ENCODE data around the gene TGFBI. TPM values are rescaled to one million over a fixed set of nuclear protein-coding genes. Genes with fewer than 3 reads are reported as not detected.

The TGFBI gene
- total RNA-seq, 2 experiments from 2014 or later, result not detected

DNA sequence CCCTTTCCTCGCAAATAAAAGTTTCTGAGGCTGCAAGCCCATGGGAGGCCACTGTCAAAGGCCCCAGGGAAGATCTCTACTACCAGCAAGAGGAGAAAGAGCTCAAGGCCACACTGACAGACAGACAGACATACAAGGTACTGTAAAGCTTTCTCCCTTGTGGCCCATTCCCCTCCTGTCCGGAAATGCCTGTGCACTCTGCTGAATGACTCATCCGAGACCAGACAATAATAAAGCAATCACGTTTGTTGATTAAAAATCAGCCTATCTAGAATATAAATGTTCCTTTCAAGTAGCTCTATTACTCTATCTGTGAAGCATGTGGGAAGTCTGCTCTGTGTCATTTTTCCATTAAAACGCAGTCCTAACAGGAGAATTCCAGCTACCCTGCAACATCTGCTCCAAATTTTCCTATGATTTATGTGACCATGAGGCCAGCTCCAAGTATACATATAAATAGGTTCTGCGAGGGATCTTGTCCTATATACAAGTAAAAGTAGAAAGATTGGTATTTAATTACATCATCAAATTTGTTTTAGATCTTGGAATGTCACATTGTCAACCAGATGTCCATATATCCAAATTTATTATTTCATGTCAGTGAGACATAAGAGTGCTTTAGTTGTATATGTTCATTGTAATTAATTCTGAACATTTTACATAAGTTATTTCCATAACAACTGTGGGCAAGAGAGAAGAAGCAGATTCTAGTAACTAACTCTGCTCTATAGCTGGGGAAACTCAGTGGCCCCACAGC, 34.7 kb upstream of the TGFBI start:
- CTCF ChIA-PET, result no interaction called here
- no peak for DNase-seq
- intact Hi-C loops (cut with micrococcal nuclease), result no loop called here
- Mint-ChIP-seq H3K27ac (no peak overlapping the region), H3K27me3 (ENCODE audit: low read depth) (peaks cover 10% of the 10 kb centered on the region), H3K36me3 (ENCODE audit: low read depth) (no peaks in the 10 kb centered on the region), H3K4me3 (no peak overlapping the region), H3K9me3 (no peaks in the 10 kb centered on the region), H3K4me1 (ENCODE audit: low read depth) (no peaks in the 10 kb centered on the region)

DNA sequence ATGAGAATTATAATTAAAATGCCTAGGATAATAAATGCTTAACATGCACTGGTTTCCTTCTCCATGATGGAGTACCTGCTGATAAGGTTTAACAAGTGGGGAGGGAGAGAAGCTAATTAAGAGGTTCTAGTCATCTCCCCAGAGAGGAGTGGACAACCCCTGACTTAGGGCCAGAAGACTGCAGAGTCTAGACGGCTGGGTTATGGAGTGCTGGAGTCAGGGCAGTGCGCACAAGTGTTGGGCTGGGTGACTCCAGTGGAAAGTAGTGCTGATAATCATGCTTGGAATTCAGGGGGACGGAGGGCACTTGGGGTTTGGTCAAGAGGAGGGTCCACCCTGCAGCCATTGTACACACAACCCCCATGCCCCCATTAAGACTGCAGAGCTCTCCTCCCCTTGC, 32.8 kb upstream of the TGFBI start:
- H3K36me3 Mint-ChIP-seq (ENCODE audit: low read depth), result no peaks in the 10 kb centered on the region
- intact Hi-C loops (cut with micrococcal nuclease), result no loop called here
- no peak overlapping the region for H3K4me3 Mint-ChIP-seq
- H3K9me3 Mint-ChIP-seq, result no peaks in the 10 kb centered on the region
- peaks cover 4% of the 10 kb centered on the region for H3K27me3 Mint-ChIP-seq (ENCODE audit: low read depth)
- no peaks in the 10 kb centered on the region for H3K4me1 Mint-ChIP-seq (ENCODE audit: low read depth)
- CTCF ChIA-PET, result no interaction called here
- H3K27ac Mint-ChIP-seq, result no peak overlapping the region
- DNase-seq, result no peak

DNA sequence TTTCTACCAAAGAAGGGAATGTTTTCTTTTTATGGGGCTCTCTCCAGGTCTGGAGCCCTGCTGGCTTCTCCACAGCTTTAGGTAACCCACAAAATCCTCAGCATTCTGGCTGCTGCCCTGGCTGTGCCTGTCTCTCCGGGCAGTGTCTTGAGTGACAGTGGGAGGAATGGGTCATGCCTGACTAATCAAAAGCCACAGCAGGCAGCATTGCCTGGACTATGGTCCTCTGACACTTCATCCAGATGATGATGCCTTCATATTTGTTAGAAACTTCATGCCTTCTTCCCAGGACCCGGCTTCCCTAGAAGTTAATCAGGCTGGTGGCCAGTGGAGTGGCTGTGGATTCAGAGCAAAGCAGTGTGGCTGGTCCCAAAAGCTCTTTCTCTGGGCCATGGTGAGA, 32.2 kb upstream of the TGFBI start:
- no peak overlapping the region for H3K27ac Mint-ChIP-seq
- H3K27me3 Mint-ChIP-seq (ENCODE audit: low read depth), result peaks cover 4% of the 10 kb centered on the region
- CTCF ChIA-PET, result no interaction called here
- no peak overlapping the region for H3K4me3 Mint-ChIP-seq
- intact Hi-C loops (cut with micrococcal nuclease), result no loop called here
- no peaks in the 10 kb centered on the region for H3K9me3 Mint-ChIP-seq
- no peaks in the 10 kb centered on the region for H3K36me3 Mint-ChIP-seq (ENCODE audit: low read depth)
- no peaks in the 10 kb centered on the region for H3K4me1 Mint-ChIP-seq (ENCODE audit: low read depth)
- DNase-seq, result no peak

DNA sequence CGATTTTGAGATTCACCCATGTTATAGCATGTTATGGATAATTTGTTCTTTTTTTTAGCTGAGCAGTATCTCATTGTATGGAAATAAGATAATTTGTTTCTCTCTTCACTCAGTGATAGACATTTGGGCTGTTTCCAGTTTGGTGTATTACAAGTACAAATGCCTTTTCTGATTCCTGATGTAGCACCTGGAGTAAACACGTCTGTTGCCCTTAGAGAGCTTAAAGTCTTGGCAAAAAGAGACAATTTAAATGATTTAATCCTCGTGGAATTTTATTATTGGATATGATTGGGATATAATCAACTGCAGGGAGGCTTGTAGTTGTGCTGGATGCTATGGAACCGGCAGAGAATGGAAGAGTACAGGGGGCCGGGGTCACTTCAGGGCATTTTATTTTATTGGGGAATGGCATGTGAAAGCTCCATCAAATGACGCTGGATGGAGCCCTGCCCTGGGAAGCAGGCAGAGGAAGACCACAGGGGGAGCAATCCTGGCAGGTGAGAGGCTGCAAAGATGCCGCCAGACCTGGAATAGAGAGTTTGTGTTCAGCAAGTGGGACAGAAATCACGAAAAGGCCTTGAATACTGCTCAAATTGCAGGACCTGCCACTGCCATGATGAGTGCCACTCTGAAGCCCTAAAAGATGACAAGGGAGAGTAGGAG, 31.0 kb upstream of the TGFBI start:
- intact Hi-C loops (cut with micrococcal nuclease), result no loop called here
- H3K4me1 Mint-ChIP-seq (ENCODE audit: low read depth), result no peaks in the 10 kb centered on the region
- no peak overlapping the region for H3K4me3 Mint-ChIP-seq
- no peak for DNase-seq
- CTCF ChIA-PET, result no interaction called here
- peaks cover 3% of the 10 kb centered on the region for H3K27me3 Mint-ChIP-seq (ENCODE audit: low read depth)
- H3K36me3 Mint-ChIP-seq (ENCODE audit: low read depth), result no peaks in the 10 kb centered on the region
- no peak overlapping the region for H3K27ac Mint-ChIP-seq
- no peaks in the 10 kb centered on the region for H3K9me3 Mint-ChIP-seq

DNA sequence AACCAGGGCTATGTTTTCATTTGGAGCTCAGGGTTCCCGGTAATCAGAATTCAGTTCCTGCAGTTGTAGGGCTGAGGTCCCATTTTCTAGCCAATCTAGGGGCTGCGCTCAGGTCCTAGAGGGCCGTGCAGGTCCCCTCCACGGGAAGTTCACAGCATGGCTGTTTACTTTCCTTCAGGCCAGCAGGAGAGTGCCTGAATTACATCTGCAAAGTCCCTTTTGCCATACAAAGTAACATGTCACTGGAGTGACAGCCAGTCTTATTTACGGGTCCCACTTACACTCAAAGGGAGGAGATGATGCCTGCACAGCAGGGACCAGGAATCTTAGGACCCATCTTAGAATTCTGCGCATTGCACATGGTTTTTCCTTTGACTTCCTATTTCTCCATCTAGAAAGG, 29.9 kb upstream of the TGFBI start:
- DNase-seq, result no peak
- Mint-ChIP-seq H3K27me3 (ENCODE audit: low read depth) (peaks cover 2% of the 10 kb centered on the region), H3K4me1 (ENCODE audit: low read depth) (no peaks in the 10 kb centered on the region), H3K4me3 (no peak overlapping the region), H3K9me3 (no peaks in the 10 kb centered on the region), H3K36me3 (ENCODE audit: low read depth) (no peaks in the 10 kb centered on the region), H3K27ac (no peak overlapping the region)
- intact Hi-C loops (cut with micrococcal nuclease), result no loop called here
- CTCF ChIA-PET, result no interaction called here

DNA sequence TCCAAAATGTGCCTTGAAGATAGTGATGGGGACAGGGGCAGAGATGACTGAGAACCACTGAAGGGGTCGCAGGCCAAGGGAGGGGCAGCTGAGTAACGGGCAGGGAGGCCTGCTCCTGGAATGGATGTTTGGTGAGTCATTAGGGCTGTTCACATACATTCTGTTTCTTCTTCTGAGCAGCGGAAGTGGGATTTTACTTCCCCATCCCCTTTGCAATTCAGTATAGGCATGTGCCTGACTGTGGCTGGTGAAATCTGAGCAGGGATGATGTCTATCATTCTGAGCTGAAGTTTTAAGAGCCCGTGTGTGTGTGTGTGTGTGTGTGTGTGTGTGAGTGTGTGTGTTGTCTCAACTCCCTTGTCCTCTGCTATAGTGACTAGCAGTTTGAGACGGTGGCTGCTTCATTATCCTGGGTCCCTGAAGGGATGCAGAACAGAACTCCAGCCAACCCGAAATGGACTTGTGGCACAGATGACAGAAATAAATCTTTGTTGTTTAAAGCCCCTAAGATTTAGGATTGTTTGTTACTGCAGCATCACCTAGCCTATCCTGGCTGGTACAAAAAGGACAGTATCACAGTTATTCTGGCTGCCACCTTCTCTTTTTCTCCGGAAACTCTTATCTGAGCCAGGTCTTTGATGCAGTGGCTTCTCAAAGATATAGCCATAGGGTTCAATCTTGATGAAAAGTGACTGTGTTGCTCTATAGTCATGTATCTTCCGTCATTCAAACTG, 29.2 kb upstream of the TGFBI start:
- no peak for DNase-seq
- Mint-ChIP-seq H3K9me3 (no peaks in the 10 kb centered on the region), H3K36me3 (ENCODE audit: low read depth) (no peaks in the 10 kb centered on the region), H3K27me3 (ENCODE audit: low read depth) (peaks cover 2% of the 10 kb centered on the region), H3K27ac (no peak overlapping the region), H3K4me1 (ENCODE audit: low read depth) (no peaks in the 10 kb centered on the region), H3K4me3 (no peak overlapping the region)
- CTCF ChIA-PET, result no interaction called here
- intact Hi-C loops (cut with micrococcal nuclease), result no loop called here

DNA sequence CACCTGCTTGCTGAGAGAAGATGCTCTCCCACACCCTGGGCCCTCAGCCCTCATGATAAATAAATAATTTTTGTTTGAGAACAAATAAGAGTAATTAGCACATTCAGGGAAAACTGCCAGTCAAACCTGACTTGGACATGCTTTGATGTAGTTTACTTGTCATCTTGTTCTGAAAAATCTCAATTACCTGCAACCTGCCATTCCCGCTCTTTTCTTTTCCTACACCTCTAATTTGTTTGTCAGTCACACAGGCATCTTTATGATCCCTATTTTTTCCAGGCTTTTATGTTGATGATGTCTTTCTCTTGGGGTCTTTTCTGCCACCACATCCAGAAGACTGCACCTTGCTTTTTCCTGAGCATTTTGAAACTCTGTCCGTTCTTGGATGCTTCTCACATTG, 28.6 kb upstream of the TGFBI start:
- H3K4me3 Mint-ChIP-seq, result no peak overlapping the region
- DNase-seq, result no peak
- intact Hi-C loops (cut with micrococcal nuclease), result no loop called here
- H3K27ac Mint-ChIP-seq, result no peak overlapping the region
- H3K9me3 Mint-ChIP-seq, result no peaks in the 10 kb centered on the region
- CTCF ChIA-PET, result no interaction called here
- peaks cover 2% of the 10 kb centered on the region for H3K27me3 Mint-ChIP-seq (ENCODE audit: low read depth)
- H3K36me3 Mint-ChIP-seq (ENCODE audit: low read depth), result no peaks in the 10 kb centered on the region
- no peaks in the 10 kb centered on the region for H3K4me1 Mint-ChIP-seq (ENCODE audit: low read depth)

DNA sequence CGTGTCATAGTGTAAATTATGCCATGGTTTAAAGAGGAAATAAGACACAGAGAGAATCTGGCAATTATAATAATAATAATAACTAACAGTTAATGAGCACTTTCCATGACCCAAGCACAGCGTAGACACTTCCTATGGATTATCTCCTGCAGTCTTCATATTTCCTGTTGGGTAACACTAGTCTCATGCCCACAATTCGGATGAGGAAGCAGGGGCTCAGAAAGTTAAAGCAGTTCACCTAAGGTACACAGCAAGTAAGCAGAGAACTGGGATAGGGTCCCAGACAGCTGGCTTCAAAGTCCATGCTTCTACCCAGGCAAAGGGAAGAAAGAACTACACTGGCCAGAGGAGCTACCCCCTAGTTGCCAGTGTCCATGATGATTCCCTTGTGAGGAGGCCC, 27.9 kb upstream of the TGFBI start:
- intact Hi-C loops (cut with micrococcal nuclease), result no loop called here
- Mint-ChIP-seq H3K36me3 (ENCODE audit: low read depth) (no peaks in the 10 kb centered on the region), H3K4me1 (ENCODE audit: low read depth) (no peaks in the 10 kb centered on the region), H3K4me3 (no peak overlapping the region), H3K27me3 (ENCODE audit: low read depth) (peaks cover 2% of the 10 kb centered on the region), H3K9me3 (no peaks in the 10 kb centered on the region), H3K27ac (no peak overlapping the region)
- DNase-seq, result no peak
- CTCF ChIA-PET, result no interaction called here

DNA sequence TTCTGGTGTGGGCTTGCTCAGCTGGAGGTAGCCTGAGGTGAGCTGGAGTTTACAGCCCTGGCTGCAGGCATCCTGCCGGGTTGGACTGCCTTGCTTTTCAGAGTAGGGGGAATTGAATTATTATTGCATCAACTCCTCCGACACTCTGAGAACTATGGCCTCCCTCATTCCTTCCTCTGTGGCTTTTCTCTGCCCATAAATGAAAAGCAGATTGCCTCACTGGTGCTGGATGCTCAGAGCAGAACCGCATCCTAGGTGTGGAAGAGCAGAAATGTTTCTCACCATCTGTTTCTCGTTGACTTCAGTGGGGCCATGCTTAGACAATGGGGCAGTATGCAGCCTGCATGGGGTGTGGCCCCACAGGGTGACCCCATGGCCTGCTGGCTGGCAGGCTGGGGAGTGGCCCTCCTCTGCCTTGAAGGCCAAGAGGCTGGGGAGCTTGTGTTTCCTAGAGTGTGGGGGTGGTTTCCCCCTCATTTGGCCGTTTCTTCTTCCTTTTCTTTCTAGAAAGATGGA, 27.3 kb upstream of the TGFBI start:
- Mint-ChIP-seq H3K27me3 (ENCODE audit: low read depth) (peaks cover 2% of the 10 kb centered on the region), H3K36me3 (ENCODE audit: low read depth) (no peaks in the 10 kb centered on the region), H3K9me3 (no peaks in the 10 kb centered on the region), H3K4me1 (ENCODE audit: low read depth) (no peaks in the 10 kb centered on the region), H3K27ac (no peak overlapping the region), H3K4me3 (no peak overlapping the region)
- CTCF ChIA-PET, result no interaction called here
- intact Hi-C loops (cut with micrococcal nuclease), result no loop called here
- DNase-seq, result no peak

DNA sequence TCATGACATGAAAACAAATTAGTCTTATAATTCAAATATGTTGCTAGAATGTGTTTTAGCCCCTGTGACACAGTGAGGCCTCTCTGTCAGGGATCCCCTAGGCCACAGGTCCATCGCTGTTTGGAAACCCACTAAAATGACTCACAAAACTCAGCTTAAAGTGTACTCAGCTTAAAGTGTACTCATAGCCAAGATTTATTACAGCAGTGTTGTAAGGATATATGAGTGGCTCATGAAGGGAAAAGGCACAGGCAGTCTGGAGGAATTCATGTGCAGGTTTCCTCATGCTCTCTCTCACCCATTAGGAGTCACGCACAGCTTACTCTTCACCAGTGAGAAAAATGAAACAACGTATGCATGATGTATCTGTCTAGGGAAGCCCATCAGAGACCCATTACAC, 24.4 kb upstream of the TGFBI start:
- H3K4me1 Mint-ChIP-seq (ENCODE audit: low read depth), result no peaks in the 10 kb centered on the region
- intact Hi-C loops (cut with micrococcal nuclease), result no loop called here
- no peak overlapping the region for H3K4me3 Mint-ChIP-seq
- no peaks in the 10 kb centered on the region for H3K9me3 Mint-ChIP-seq
- DNase-seq, result no peak
- CTCF ChIA-PET, result no interaction called here
- no peak overlapping the region for H3K27ac Mint-ChIP-seq
- H3K27me3 Mint-ChIP-seq (ENCODE audit: low read depth), result peaks cover 2% of the 10 kb centered on the region
- no peaks in the 10 kb centered on the region for H3K36me3 Mint-ChIP-seq (ENCODE audit: low read depth)

DNA sequence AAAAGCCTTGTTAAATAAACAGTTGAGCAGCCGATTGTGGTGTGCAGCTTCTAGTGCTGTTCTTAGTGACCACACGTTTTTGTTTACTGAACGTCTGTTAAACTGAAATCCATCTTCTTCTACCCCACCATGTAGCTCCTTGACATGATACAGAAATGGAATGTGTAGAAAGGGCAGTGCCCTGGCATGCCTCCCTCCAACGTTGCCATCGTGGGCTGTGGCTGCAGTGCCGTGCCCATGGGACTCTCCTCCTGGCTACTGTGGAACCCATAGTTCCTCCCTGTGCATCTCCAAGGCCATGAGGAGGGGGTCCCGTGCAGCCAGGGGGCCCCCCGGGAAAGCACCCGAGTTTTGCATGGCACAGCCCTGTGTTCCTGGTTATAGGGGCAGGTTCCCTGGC, 23.3 kb upstream of the TGFBI start:
- Mint-ChIP-seq H3K27ac (no peak overlapping the region), H3K36me3 (ENCODE audit: low read depth) (no peaks in the 10 kb centered on the region)

DNA sequence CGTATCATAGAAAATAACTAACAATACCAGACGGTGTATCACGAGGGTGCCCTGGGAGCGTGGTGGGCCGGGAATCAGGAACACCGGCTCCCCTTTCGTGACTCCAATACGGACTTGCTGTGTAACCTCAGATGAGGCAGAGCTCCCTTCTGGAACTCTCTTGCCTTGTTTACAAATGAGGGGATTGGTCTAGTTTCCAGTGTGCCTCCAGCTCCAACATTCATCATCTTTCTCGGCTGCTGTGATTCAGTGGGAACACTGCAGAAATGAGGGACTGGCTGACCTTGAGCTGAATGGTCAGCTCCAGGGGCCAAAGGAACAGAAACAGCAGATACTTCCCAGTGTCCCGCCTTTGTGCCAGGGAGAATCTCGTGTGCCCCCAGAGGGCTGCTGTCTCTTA, 22.6 kb upstream of the TGFBI start:
- Mint-ChIP-seq H3K36me3 (ENCODE audit: low read depth) (no peaks in the 10 kb centered on the region), H3K27ac (no peak overlapping the region), H3K4me3 (no peak overlapping the region), H3K27me3 (ENCODE audit: low read depth) (peaks cover 2% of the 10 kb centered on the region), H3K9me3 (no peaks in the 10 kb centered on the region), H3K4me1 (ENCODE audit: low read depth) (no peaks in the 10 kb centered on the region)
- intact Hi-C loops (cut with micrococcal nuclease), result no loop called here
- DNase-seq, result no peak
- CTCF ChIA-PET, result no interaction called here

More for the DNA sequence above, 23.3 kb upstream of the TGFBI start:
- DNase-seq, result no peak
- no peaks in the 10 kb centered on the region for H3K9me3 Mint-ChIP-seq
- intact Hi-C loops (cut with micrococcal nuclease), result no loop called here
- H3K4me3 Mint-ChIP-seq, result no peak overlapping the region
- CTCF ChIA-PET, result no interaction called here
- H3K4me1 Mint-ChIP-seq (ENCODE audit: low read depth), result no peaks in the 10 kb centered on the region
- H3K27me3 Mint-ChIP-seq (ENCODE audit: low read depth), result peaks cover 2% of the 10 kb centered on the region

Measured in activated naive CD4-positive, alpha-beta T cell treated with anti-CD3 and anti-CD28 coated beads for 36 hours (primary cell).